COLO829 (cell line): ENCODE results near the gene DCAF5.
"Not testable (repeated sequence)": the region's sequence is repeated elsewhere in the genome, so short reads cannot be mapped to it uniquely, and the experiment has no call there.

Experiments used
- DNase-seq: peaks from one replicate; pipeline ENCODE4 v3.0.0; 2012; ENCODE audit warnings: low spot score

Gene DCAF5, protein sequence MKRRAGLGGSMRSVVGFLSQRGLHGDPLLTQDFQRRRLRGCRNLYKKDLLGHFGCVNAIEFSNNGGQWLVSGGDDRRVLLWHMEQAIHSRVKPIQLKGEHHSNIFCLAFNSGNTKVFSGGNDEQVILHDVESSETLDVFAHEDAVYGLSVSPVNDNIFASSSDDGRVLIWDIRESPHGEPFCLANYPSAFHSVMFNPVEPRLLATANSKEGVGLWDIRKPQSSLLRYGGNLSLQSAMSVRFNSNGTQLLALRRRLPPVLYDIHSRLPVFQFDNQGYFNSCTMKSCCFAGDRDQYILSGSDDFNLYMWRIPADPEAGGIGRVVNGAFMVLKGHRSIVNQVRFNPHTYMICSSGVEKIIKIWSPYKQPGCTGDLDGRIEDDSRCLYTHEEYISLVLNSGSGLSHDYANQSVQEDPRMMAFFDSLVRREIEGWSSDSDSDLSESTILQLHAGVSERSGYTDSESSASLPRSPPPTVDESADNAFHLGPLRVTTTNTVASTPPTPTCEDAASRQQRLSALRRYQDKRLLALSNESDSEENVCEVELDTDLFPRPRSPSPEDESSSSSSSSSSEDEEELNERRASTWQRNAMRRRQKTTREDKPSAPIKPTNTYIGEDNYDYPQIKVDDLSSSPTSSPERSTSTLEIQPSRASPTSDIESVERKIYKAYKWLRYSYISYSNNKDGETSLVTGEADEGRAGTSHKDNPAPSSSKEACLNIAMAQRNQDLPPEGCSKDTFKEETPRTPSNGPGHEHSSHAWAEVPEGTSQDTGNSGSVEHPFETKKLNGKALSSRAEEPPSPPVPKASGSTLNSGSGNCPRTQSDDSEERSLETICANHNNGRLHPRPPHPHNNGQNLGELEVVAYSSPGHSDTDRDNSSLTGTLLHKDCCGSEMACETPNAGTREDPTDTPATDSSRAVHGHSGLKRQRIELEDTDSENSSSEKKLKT

DNA sequence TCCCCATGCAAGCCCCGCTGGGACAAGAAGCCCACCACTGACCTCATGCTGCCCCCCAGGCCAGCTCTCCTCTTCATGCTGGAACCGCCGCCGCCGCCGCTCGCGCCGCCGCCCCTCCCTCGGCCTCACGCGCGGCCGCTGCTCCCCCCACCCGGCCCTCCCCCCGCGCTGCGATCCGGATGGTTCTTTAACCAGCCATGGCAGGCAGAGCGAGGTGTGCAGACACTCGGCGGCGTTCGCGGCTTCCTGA lies at the start of gene DCAF5:
TSS of gene DCAF5 (minus strand) at position 218 of the 250 bp plus-strand sequence. CDS start at position 77, 141 bp downstream.
- DNase-seq = no peak

DNA sequence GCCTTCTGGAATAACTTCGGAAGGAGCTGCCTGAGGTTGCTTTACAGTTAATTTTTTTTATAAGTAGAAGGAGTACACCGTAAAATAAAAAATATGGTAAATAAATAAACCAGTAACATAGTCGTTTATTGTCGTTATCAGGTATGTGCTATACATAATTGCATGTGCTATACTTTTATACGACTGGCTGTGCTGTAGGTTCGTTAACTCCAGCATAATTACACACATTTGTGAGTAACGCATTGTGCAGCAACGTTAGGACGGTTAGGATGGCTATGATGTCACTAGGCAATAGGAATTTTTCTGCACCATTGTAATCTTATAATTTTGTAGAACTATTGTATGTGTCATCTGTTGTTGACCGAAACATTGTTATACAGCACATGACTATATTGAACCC lies 46.9 kb upstream of the DCAF5 start:
- DNase-seq = no peak

DNA sequence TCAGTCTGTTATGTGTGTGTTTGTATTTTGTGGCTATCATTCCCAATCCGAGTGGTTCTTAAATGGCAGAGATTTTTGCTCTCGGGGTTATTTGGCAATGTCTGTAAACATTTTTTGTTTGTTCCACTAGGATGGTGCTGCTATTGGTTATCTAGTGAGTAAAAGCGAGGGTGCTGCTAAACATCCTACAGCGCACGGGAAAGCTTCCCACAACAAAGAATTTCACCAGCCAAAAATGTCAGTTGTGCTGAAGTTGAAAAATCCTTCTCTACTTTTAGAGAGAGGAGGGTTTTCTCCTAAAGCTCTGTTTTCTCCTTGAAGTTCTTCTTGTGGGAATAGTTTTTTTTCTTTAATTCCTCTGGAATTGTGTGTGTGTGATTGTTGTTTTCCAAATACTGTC lies 40.8 kb upstream of the DCAF5 start:
- DNase-seq = no peak

DNA sequence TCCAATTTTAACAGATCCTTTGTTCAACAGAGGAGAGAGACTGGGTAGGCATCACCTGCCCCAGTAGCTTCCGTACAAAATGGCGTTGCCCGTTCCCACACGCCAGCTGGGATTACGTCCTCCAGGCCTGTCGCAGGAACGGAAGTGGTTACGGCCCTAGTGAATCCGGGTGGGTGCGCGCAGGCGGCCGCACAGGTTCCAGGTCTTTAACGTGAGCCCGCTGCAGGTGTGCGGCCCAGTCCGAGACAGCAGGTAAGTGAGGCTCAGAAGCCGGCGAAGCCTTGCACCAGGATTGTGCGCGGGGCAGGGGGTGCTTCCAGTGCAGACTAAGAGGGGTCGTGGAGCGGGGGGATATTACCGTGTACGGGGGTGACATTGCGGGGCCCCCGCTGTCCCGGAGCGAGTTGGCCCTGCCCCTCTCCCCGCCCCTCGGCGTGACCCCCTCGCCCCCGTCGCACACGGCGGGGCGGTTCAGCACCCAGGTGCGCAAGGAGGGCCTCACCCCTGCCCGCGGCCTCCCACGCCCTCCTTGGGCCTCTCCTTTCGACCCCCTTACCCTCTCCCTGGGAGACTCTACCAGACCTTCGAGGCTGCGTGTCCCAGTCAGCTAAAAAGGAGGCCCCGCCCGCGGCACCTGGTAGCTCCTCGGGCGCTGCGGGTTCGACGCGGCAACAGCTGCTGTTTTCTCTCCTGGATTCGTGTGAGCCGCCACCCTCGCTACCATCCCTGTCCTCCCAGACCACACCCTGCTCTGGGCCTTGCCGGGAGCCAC lies 38.6 kb upstream of the DCAF5 start, which contains the start of gene EXD2:
TSS of gene EXD2 (plus strand) at position 159 of the 772 bp plus-strand sequence. CDS start 17,973 bp downstream, outside the sequence.
- peak; percentile 90 for DNase-seq

DNA sequence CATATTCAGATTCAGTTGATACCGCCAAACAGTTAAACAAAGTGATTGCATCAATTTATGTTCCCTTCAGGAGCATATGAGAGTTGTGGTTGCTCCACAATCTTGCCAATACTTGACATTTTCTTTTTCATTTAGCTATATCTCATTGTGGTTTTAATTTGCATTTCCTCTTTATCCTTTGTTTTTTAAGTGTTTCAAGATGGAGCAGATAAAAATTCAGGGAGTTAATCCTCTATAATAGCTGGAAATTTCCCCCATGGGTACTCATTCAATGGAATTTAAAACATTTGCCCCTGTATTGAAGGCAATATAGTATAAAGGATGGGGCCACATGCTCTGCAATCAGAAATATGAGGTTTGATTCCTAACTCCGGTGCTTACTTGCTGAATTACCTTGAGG lies 37.3 kb upstream of the DCAF5 start:
- DNase-seq = no peak

DNA sequence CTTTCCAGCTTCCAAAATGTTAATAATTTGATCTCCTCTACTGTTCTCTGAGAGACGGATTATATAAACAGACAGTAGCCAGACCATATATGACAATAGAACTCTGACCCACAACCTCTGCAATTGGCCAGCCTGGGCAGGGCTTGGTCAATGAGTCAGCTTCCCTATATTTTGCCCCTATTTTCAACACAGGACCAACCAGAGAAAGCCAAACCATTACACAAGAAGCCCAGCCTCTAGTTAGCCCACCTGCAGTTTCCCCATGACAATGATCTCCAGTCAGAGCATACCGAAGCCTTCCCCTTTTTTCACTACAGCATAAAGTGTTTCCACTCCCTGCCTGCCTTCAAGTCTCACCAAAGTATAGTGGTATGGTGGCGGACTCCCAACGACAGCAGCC lies 30.8 kb upstream of the DCAF5 start:
- no peak for DNase-seq

DNA sequence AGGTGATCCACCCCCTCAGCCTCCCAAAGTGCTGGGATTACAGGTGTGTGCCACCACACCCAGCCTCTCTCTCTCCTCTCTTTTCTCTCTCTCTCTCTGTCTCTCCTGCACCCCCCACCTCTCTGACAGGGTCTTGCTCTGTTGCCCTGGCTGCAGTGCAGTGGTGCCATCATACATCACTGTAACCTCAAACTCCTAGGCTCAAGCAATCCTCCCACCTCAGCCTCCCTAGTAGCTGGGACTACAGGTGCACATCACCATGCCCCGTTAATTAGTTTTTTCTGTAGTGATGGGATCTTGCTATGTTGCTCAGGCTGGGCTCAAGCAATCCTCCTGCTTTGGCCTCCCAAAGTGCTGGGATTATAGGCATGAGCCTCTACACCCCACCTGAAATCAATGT lies 29.7 kb upstream of the DCAF5 start:
- DNase-seq = not testable (repeated sequence)

DNA sequence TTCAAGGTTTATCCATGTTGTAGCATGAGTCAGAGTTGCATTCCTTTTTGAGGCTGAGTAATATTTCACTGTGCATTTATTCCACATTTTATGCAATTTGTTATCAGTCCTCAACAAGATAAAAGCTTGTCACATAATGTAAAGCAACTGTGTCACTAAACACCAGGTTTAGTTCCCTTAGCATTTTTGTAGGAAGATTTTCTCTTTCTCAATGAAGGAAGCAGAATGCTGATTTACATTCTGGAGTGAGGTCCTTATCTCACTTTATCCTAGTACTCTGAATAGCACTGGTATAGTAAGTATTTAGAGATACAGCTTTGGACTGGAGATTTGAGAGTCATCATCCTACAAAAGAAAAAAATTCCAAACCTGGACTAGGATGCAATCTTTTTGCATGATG lies 28.6 kb upstream of the DCAF5 start:
- DNase-seq = no peak

DNA sequence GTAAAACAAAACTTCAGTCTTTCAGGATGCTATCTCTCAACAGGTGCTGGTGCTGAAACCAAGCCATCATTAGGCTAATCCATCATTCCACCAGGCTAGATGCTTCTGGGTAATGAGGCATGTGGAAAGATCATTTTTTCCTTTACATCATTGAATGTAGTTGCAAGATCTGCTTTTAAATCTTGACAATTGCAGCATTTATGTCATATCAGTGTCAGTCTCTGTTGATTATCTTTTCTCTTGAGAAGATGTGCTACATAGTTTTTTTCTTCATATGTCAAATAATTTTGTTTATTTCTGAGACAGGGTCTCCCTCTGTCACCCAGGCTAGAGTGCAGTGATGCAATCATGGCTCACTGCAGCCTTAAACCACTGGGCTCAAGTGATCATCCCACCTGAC lies 22.2 kb upstream of the DCAF5 start:
- DNase-seq = no peak

DNA sequence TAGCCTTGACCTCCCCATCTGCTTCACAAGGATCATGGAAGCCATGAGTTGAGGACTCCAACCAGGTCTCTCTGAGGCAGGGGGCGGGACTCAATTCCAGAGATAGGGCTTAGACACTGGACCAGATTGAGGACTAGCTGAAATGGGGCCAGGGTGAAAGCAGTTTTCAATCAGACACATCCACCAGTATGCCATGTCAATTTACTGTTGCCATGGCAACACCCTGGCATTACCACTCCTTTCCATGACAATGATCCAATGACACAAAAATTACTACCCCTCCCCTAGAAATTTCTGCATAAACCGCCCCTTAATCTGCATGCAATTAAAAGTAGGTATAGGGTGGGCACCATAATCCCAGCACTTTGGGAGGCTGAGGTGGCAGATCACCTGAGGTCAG lies 18.6 kb upstream of the DCAF5 start:
- no peak for DNase-seq

DNA sequence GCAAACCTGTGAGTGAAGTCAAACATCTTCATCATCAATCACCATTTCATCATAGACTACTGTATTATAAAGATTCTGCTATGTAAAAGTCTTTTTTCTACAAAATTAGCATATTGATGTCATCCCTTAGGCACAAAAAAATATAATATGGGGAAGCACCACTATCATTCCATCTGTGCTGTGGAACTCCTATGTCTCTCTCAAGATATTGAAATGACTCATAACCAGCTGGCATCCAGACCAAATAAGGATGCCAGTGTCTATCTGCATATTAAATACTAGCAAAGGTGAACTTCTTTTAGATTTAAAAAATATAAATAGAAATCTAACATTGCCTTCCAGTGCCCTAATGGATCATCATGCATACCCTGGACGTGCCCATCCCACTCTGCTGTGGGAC lies 17.9 kb upstream of the DCAF5 start:
- peak; percentile 66 for DNase-seq

DNA sequence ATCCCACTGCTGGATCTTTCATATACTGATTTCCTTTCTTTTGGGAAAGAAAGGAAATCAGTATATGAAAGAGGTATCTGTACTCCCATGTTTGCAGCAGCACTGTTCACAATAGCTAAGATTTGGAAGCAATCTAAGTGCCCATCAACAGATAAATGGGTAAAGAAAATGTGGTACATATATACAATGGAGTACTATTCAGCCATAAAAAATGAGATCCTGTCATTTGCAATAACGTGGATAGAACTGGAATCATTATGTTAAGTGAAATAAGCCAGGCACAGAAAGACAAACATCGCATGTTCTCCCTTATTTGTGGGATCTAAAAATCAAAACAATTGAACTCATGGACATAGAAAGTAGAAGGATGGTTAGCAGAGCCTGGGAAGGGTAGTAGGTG lies 12.9 kb upstream of the DCAF5 start:
- not testable (repeated sequence) for DNase-seq

DNA sequence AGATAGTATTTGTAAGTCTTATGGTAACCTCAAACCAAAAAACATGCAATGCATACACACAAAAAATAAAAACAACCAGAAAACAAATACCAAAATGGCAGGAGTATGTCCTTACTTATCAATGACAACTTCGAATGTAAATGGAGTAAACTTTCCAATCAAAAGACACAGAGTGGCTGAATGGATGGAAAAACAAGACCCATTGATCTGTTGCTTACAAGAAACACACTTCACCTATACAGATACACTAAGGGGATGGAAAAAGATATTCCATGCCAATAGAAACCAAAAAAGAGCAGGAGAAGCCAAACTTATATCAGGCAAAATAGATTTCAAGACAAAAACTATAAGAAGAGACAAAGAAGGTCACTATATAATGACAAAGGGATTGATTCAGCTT lies 8.7 kb upstream of the DCAF5 start:
- DNase-seq = no peak

DNA sequence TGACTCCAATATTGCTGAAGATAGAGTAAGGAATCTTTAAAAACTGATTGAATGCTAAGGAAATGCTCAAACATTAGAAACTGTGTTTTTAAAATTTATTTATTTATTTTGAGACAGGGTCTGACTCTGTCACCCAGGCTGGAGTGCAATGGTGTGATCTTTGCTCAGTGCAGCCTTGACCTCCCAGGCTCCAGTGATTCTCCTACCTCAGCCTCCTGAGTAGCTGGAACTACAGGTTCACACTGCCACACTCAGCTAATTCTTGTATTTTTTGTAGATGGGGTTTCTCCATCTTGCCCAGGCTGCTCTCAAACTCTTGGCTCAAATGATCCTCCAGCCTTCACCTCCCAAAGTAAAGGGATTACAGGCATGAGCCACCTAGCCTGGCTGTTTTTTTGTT lies 3.3 kb upstream of the DCAF5 start:
- no peak for DNase-seq

DNA sequence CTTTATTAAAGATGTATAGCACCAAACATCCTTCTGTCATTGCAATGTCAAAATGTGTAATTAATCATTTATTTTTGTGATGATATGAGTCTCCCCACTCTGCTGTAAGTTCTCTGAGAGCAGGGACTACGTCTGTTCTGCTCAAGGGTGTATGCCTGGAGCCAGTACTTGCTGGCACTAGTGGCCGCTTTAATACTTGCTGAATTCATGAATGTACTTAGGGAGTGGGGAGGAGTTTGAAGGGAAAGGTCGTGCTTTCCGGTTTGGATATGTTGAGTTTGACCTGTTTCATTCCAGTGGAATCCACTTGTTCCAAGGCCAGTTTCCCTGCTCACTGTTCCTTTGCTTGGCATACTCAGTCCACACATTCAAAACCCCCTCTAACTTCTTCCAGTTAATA lies 1.9 kb upstream of the DCAF5 start:
- DNase-seq = no peak

DNA sequence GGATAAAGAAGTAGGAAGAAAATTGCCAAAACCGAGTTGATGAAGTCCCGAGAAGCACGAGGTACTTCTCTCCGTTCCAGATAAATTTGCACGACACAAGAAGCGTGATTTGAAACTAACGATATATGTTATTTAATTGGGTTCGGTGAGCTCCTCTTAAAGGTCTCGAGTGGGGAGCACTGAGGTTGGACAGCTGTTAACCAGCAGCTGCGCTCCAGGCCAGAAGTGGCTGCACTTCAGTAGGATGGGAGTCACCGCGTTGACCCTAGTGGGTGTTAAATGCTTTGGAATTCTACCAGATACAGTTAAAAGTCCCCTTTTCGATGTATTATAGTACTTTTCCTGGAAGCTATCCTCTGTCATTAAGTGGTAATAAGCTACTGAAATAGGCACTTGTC lies 953 bp upstream of the DCAF5 start:
- DNase-seq = no peak

DNA sequence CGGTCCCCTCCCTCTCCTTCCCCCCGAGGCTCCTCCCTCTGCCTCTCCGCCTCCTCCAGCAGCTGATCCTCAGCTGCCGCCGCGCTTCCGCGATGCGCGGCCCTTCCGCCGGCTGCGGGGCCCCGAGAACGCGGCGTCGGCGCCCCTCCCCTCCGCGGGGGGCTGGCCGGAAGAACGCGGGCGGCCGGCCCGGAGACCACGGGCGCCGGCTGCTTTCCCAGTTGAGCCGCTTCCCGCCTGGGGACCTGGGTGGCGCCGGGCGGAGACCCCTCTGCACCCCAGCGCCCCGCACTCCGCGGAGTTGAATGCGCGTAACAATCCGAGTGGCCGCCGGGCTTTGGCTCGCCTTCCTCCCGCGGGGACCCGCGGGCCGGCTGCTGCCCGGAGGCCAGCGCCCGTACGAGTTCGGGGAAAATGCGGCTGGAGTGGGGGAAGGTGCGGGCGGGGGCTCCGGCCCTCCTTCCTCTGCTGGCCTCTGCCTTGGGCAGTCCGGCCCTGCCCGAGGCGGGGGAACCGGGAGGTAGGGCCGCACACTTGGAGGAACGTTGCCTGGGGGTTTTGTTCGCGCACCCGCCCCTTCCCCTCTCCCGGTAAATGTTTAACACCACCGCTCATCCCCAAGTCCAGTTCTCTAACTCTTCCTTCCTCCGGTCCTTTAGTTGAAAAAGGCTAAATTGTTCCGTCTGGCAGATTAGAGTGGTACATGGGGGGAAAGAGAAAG lies 393 bp upstream of the DCAF5 start:
- DNase-seq = peak; percentile 92

DNA sequence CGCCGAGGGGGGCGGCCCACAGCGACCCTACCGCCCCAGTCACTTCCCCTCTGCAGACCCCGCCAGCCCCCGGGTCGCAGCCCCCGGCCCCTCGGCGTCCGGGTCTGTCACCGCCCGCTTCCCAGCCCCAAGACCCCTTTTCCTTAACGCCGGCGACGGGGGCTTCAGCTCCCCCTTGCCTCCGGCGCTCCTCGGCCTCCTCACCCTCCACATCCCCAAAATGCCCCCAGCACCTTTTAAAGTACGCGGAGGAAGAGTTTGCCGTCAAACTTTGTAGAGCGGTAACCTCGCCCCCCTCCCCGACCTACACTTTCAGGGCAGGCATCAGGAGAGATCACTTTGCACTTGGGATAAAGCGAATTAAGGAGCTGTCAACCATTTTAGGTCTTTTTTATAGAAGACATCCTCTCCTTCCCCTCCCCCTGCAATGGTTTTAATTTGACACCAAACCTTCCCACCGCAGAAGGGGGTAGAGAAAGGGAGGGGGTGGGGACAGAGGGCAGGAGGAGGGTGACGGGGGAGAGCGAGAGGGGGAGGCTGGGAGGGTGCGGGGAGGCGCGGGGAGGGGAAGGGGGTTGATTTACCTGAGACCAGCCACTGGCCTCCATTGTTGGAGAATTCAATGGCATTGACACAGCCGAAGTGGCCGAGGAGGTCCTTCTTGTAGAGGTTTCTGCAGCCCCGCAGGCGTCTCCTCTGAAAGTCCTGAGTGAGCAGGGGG lies 578 bp downstream of the DCAF5 start:
- no peak for DNase-seq

DNA sequence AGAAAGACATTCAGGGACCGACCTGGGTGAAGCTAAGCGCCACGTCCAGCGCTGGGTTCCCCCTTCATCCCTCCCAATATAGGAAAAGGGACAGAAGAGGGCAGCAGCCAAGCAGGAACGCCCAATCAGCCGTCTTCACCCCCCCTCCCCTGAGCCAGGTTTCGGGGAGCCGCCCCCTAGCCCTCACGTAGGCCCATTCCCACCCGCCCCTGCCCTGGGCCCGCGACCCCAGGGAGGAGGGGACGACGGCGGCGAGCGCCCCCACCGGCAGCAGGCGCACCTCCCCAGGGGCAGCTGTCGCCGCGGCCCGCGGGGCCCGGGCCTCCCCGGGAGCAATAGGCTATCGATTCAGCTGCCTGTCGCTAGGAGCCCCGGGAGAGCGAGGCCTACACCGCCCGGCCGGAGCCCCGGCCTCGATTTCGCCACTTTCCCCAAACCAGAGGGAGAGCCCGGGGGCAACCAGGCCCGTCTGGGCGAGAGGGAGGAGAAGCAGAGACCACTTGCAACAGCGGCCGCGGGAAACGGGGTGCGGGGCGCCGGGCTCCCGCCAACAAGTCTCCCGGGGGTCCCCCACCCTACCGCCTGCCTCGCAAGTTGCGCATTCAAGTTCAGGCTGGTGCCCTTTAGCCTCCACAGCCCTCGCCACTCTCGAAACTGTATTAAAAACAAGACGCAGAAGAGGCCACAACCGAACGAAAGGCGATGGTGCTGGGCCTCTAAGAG lies 1.3 kb downstream of the DCAF5 start:
- DNase-seq = peak; percentile 53

DNA sequence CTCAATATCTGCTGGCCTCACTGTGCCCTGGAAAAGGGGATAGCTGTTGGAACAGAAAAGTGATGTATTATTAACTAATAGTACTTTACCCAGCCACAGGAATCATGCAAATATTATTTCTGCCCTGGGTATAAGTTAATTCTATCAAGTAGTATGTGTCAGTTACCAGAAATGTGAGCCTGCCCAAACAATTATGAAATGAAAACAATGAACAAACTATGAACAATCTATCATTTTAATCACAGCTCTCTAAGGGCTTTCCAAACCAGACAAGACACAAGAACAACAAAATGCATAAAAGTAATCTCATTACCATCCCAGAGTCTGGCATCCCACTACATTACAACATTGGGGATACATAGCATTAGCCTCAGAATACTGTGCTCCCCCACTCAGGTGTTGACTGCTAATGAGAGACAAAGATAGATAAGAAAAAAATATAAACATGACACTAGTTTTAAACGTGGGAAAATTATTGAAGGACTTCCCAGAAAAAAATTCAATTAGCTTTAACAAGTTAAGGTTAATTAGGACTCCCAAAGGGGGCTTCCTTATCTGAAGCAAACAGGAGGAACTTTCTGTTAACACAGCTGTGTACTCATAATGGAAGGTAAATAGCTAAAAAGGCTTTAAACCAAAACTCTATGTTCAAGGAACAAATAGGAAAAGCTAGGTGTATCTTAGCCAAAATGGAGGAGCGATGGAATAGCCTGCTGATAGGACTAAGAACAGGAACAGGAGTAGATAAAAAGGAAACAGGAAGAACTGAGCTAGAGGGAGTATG lies 3.3 kb downstream of the DCAF5 start:
- no peak for DNase-seq
